LNCAP (cell line): Measurements from ENCODE around the gene SLC4A8.

ENCODE experiments used
- TF ChIP-seq, protein P1 (sequence below): fragments of 450-650 bp; IDR thresholded peaks from 2 replicates; pipeline ENCODE4 v1.5.1; 2017; ENCODE audit warnings: mild to moderate bottlenecking

The SLC4A8 gene

GRCh38 chr12:51449580-51450246 is 25.1 kb downstream of the SLC4A8 start:
- TF ChIP-seq, protein P1, sequence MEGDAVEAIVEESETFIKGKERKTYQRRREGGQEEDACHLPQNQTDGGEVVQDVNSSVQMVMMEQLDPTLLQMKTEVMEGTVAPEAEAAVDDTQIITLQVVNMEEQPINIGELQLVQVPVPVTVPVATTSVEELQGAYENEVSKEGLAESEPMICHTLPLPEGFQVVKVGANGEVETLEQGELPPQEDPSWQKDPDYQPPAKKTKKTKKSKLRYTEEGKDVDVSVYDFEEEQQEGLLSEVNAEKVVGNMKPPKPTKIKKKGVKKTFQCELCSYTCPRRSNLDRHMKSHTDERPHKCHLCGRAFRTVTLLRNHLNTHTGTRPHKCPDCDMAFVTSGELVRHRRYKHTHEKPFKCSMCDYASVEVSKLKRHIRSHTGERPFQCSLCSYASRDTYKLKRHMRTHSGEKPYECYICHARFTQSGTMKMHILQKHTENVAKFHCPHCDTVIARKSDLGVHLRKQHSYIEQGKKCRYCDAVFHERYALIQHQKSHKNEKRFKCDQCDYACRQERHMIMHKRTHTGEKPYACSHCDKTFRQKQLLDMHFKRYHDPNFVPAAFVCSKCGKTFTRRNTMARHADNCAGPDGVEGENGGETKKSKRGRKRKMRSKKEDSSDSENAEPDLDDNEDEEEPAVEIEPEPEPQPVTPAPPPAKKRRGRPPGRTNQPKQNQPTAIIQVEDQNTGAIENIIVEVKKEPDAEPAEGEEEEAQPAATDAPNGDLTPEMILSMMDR: no peak

GRCh38 chr12:51450333-51450732 is 25.7 kb downstream of the SLC4A8 start:
- TF ChIP-seq, protein P1: no peak

- TF ChIP-seq, protein P1: no peak
Observed at GRCh38 chr12:51450806-51451205, 26.2 kb downstream of the SLC4A8 start.

DNA sequence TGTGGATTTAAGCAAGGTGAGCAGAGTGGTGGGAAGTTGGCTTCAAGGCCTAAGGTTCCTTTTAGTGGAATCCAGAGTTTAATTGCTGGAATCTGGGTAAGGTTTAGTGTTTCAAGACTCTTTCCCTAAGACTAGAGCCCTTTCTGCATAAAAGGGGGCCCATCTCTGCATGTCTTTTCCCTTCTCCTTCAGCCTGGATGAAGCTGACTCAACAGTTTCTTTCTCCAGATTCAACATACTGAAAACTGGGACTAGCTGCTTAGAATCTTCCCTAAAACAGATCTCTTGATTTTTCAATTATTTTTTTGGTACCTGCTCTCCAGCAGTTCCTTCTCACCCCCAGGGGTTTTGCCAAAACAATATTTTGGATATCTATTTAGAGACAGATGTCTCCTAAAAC is 34.0 kb downstream of the SLC4A8 start:
- TF ChIP-seq, protein P1: no peak

GRCh38 chr12:51460519-51460918 is 35.9 kb downstream of the SLC4A8 start:
- TF ChIP-seq, protein P1: no peak

GRCh38 chr12:51465491-51465890 is 40.9 kb downstream of the SLC4A8 start:
- TF ChIP-seq, protein P1: no peak

- TF ChIP-seq, protein P1: no peak
Observed at GRCh38 chr12:51470116-51470515, 45.5 kb downstream of the SLC4A8 start.
